Colonic mucosa (tissue), 4 donors: ENCODE measurements around the gene E2F7. TPM values are rescaled to one million over a fixed set of nuclear protein-coding genes. Genes with fewer than 3 reads are reported as not detected.

ENCODE experiments used
- DNase-seq: peaks from one replicate; pipeline ENCODE4 v3.0.0-alpha.2; 2020
- H3K27ac ChIP-seq: fragments of 200-600 bp; one replicate; pipeline ENCODE4 v1.8.0; 2021
- H3K27me3 ChIP-seq: fragments of 200-600 bp; one replicate; pipeline ENCODE4 v1.8.0; 2021
- H3K36me3 ChIP-seq: fragments of 200-600 bp; one replicate; pipeline ENCODE4 v1.8.0; 2021
- H3K4me1 ChIP-seq: fragments of 200-600 bp; one replicate; pipeline ENCODE4 v1.8.0; 2021; ENCODE audit warnings: mild to moderate bottlenecking
- H3K4me3 ChIP-seq: fragments of 200-600 bp; one replicate; pipeline ENCODE4 v1.8.0; 2021
- H3K9ac ChIP-seq, 2 donors: one replicate each; pipeline ENCODE4 v1.7.0; 2013; ENCODE audit warnings: control low read depth in 2 of 2, low read depth in 2 of 2, low read length in 2 of 2
- H3K9me3 ChIP-seq: fragments of 200-600 bp; one replicate; pipeline ENCODE4 v1.8.0; 2021
- intact Hi-C: fragments of 100-400 bp; cut with DNase I; formaldehyde crosslinking; loops from one replicate; pipeline ENCODE4 v1.14.1; 2022
- total RNA-seq, 2 donors: library from RNA; stranded (reverse); fragmentation: NEBNext Ultra II Directional in 1 of 2; extraction: Animal tissue kit (Norgen Biotek cat#: 25700) in 1 of 2; gene quantifications; one replicate each; pipeline ENCODE4 v1.2.1, GENCODE V29; 2021
- TF ChIP-seq, protein P1 (sequence below): fragments of 200-600 bp; IDR thresholded peaks from one replicate; pipeline ENCODE4 v1.8.0; 2022; ENCODE audit warnings: antibody characterized with exemption, mild to moderate bottlenecking
- donor health status: healthy.
- donor health status: DM: no; HTN: no; CAD: no.
- donor health status: DM: no; HTN: no; CAD: no.

The E2F7 gene
- total RNA-seq, 2 donors from 2014 or later = 2.4 to 9.1 TPM

DNA sequence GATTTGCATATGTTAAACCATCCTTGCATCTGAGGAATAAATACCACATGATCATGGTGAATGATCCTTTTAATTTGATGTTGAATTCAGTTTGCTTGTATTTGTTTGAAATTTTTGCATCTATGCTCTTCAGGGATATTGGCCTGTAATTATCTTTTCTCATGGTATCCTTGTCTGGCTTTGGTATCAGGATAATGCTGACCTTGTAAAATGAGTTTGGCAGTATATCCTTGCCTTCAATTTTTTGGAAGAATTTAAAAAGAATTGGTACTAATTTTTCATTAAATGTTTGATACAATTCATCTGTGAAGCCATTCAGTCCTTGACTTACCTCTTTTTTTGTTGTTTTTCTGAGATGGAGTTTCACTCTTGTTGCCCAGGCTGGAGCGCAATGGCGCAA, 85.2 kb downstream of the E2F7 start:
- Histone ChIP-seq H3K9me3 (no peaks in the 10 kb centered on the region), H3K36me3 (no peaks in the 10 kb centered on the region), H3K4me1 (no peaks in the 10 kb centered on the region), H3K4me3 (no peak overlapping the region), H3K27ac (no peak overlapping the region), H3K9ac (no peak overlapping the region), H3K27me3 (no peaks in the 10 kb centered on the region)
- intact Hi-C loops = no loop called here
- no peak for DNase-seq
- TF ChIP-seq, protein P1, sequence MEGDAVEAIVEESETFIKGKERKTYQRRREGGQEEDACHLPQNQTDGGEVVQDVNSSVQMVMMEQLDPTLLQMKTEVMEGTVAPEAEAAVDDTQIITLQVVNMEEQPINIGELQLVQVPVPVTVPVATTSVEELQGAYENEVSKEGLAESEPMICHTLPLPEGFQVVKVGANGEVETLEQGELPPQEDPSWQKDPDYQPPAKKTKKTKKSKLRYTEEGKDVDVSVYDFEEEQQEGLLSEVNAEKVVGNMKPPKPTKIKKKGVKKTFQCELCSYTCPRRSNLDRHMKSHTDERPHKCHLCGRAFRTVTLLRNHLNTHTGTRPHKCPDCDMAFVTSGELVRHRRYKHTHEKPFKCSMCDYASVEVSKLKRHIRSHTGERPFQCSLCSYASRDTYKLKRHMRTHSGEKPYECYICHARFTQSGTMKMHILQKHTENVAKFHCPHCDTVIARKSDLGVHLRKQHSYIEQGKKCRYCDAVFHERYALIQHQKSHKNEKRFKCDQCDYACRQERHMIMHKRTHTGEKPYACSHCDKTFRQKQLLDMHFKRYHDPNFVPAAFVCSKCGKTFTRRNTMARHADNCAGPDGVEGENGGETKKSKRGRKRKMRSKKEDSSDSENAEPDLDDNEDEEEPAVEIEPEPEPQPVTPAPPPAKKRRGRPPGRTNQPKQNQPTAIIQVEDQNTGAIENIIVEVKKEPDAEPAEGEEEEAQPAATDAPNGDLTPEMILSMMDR = no peak

DNA sequence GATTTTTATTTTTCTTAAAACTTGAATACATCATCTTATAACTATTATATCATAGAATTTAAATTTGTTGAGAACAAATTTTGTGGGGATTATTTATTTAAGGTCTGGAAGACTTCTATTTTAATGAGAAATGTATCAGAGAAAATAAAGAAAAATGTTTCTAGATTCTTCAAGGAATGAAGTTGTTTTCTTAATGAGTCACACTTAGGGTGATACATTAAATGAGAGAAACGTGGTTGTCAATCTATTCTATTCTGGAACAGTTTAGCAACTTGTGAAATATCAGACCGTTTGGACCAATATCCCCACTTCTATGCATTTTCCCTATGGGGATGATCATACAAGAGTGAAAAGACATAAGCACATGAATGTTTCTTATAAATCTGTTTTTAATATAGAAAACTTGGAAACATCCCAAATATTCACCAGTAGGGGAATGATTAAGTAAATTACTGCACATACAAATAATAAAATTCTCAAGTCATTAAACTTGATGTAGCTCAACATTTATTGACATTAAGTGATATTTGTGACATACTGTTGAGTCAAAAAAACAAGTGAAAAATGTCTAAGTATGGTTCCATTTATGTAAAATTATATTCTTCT, 88.5 kb downstream of the E2F7 start:
- Histone ChIP-seq H3K27ac (no peak overlapping the region), H3K9me3 (no peaks in the 10 kb centered on the region), H3K36me3 (no peaks in the 10 kb centered on the region), H3K9ac (no peak overlapping the region), H3K4me1 (no peaks in the 10 kb centered on the region), H3K4me3 (no peak overlapping the region), H3K27me3 (no peaks in the 10 kb centered on the region)
- intact Hi-C loops = no loop called here
- TF ChIP-seq, protein P1 = no peak
- no peak for DNase-seq

Other genes with a start within 250 kb of the E2F7 start
- gene CSRP2, start 186.6 kb downstream of the E2F7 start, total RNA-seq = 1 to 10 TPM; 5.8 to 7.4 TPM